ENCODE measurements around the gene ZNF467.

The ZNF467 gene

DNA sequence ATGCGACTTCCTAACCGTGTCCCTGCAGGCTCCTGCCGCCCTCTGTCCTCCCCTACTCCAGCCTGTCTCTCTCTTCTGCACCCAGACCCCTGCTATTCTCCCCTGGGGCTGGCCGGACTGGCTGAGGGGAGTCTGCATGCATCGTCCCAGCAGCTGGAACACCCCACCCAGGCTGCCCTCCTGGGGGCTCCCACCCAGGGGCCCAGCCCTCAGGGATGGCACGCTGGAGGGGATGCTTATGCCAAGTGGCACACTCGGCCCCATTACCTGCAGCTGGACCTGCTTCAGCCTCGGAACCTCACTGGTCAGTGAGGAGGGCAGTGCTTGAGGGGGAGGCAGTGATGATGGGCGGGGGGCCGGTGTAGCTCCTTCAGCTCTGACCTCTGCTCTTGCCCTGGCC lies 21.7 kb upstream of the ZNF467 start:
- peaks cover 62% of the 10 kb centered on the region for H3K27me3 Mint-ChIP-seq
- no peak for ATAC-seq
- H3K4me3 Mint-ChIP-seq: no peak overlapping the region
- no peaks in the 10 kb centered on the region for H3K9me3 Mint-ChIP-seq
- no peaks in the 10 kb centered on the region for H3K36me3 Mint-ChIP-seq
- peaks cover 6% of the 10 kb centered on the region for H3K4me1 Mint-ChIP-seq
- H3K27ac Mint-ChIP-seq: no peak overlapping the region

DNA sequence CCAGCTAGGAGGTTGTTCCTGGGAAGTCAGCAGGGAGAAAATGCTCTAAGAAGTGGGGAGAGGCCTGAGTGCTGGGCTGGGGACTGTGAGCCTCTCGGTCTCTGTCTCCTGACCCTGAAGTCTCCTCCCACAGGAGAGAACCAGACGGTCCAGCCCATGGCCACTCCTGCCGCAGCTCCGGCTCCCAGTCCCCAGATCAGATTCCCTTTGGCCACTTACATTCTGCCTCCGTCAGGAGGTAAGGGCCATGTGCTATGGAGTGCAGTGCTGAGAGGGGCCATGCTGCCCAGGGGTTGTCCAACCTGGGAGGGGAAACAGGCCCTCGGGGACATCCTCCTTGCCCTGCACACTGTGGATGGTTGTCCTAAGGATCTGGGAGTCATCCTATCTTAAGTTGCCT lies 21.3 kb upstream of the ZNF467 start:
- Mint-ChIP-seq H3K27me3 (peaks cover 66% of the 10 kb centered on the region), H3K4me3 (no peak overlapping the region), H3K9me3 (no peaks in the 10 kb centered on the region), H3K4me1 (peaks cover 2% of the 10 kb centered on the region), H3K27ac (no peak overlapping the region), H3K36me3 (no peaks in the 10 kb centered on the region)
- no peak for ATAC-seq

DNA sequence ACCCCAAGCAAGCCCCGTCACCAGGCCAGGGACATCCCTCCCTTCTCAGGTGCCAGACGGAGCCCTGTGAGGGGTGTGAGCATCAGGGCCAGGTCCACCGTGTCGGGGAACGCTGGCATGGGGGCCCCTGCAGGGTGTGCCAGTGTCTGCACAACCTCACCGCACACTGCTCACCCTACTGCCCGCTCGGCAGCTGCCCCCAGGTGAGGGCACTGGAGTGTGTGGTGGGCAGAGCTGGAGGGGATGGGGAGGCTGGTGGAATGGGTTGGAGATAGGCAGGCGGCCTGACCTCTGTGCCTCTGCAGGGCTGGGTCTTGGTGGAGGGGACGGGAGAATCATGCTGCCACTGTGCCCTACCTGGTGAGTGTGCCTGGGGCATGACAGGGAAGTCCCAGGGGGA lies 19.9 kb upstream of the ZNF467 start:
- Mint-ChIP-seq H3K9me3 (no peaks in the 10 kb centered on the region), H3K4me3 (no peak overlapping the region), H3K27me3 (peaks cover 80% of the 10 kb centered on the region), H3K36me3 (no peaks in the 10 kb centered on the region), H3K4me1 (no peaks in the 10 kb centered on the region), H3K27ac (no peak overlapping the region)
- ATAC-seq: no peak

DNA sequence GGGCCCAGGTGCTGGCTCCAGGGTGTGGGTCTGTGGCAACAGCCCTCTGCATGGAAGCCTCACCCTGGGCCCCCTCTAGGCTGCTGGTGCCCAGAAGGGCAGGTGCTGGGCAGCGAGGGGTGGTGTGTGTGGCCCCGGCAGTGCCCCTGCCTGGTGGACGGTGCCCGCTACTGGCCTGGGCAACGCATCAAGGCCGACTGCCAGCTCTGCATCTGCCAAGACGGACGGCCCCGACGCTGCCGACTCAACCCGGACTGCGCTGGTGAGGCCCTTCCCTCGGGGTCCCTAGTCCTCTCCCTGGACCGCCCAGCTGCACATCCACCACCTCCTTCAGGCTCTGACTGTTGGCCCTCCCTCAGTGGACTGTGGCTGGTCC lies 18.8 kb upstream of the ZNF467 start:
- no peak overlapping the region for H3K4me3 Mint-ChIP-seq
- H3K4me1 Mint-ChIP-seq: no peaks in the 10 kb centered on the region
- ATAC-seq: no peak
- H3K9me3 Mint-ChIP-seq: no peaks in the 10 kb centered on the region
- no peak overlapping the region for H3K27ac Mint-ChIP-seq
- H3K36me3 Mint-ChIP-seq: no peaks in the 10 kb centered on the region
- H3K27me3 Mint-ChIP-seq: peaks cover 91% of the 10 kb centered on the region

DNA sequence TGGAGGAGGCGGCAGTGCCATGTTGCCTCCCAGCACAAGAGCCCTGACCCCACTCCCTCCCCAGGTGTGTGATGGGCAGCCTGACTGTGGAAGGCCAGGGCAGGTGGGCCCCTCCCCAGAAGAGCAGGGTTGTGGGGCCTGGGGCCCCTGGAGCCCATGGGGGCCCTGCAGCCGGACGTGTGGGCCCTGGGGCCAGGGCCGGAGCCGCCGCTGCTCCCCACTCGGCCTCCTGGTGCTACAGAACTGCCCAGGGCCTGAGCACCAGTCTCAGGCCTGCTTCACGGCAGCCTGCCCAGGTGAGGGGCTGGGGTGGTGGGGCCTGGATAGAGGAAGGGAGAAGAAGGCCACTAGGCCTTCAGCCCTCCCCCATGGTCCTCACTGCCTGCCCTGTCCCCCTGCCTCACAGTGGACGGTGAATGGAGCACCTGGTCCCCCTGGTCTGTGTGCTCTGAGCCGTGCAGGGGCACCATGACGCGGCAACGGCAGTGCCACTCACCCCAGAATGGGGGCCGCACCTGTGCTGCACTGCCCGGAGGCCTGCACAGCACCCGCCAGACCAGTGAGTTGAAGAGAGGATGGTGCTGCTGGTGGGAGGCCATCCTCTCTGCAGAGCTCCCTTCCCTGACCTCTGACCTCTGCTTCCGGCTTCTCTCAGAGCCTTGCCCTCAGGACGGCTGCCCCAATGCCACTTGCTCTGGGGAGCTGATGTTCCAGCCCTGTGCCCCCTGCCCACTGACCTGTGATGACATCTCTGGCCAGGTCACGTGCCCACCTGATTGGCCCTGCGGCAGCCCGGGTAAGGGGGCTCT lies 18.2 kb upstream of the ZNF467 start:
- H3K27me3 Mint-ChIP-seq: peaks cover 91% of the 10 kb centered on the region
- H3K4me1 Mint-ChIP-seq: no peaks in the 10 kb centered on the region
- ATAC-seq: peak; percentile 2
- H3K4me3 Mint-ChIP-seq: no peak overlapping the region
- H3K9me3 Mint-ChIP-seq: no peaks in the 10 kb centered on the region
- H3K36me3 Mint-ChIP-seq: no peaks in the 10 kb centered on the region
- no peak overlapping the region for H3K27ac Mint-ChIP-seq

DNA sequence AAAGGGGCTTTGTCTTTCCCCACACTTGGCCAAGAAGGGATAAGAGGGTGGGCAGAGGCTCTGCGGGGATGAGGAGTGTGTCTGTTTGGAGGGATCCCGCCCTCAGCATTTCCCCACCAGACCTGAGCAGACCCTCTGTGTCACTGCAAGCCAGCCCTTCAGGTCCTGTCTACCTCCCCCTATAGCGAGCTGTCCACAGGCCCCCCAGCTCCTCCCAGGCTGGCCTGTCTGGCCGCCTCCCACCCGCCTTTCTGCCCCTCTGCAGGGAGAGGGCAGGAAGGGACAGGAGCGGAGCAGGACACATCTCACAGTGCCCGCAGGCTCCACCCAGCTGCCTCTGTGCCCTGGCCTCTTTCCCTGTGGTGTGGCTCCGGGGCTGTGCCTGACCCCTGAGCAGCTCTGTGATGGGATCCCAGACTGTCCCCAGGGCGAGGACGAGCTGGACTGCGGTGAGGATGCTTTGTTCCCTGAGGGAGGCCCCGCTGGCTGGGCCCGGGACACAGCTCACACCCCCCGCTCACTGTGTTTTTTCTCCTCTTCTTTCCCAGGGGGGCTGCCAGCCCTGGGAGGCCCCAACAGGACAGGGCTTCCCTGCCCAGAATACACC lies 17.5 kb upstream of the ZNF467 start:
- no peak overlapping the region for H3K27ac Mint-ChIP-seq
- H3K27me3 Mint-ChIP-seq: peaks cover 87% of the 10 kb centered on the region
- no peaks in the 10 kb centered on the region for H3K4me1 Mint-ChIP-seq
- H3K36me3 Mint-ChIP-seq: no peaks in the 10 kb centered on the region
- no peaks in the 10 kb centered on the region for H3K9me3 Mint-ChIP-seq
- no peak for ATAC-seq
- H3K4me3 Mint-ChIP-seq: no peak overlapping the region

DNA sequence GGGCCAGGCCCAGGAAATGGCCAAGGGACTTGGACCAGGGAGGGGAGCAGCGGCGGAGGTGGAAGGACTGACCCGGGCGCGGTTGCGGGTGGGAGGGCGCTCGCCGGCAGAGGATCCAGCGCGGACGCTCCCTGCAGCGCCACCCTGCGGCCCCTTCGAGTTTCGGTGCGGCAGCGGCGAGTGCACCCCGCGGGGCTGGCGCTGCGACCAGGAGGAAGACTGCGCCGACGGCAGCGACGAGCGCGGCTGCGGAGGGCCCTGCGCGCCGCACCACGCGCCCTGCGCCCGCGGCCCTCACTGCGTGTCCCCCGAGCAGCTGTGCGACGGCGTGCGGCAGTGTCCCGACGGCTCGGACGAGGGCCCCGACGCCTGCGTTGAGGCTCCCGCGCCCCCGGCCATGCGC lies 16.8 kb upstream of the ZNF467 start:
- Mint-ChIP-seq H3K27me3 (peaks cover 80% of the 10 kb centered on the region), H3K4me3 (no peak overlapping the region), H3K27ac (no peak overlapping the region), H3K36me3 (no peaks in the 10 kb centered on the region), H3K4me1 (no peaks in the 10 kb centered on the region), H3K9me3 (no peaks in the 10 kb centered on the region)
- no peak for ATAC-seq

DNA sequence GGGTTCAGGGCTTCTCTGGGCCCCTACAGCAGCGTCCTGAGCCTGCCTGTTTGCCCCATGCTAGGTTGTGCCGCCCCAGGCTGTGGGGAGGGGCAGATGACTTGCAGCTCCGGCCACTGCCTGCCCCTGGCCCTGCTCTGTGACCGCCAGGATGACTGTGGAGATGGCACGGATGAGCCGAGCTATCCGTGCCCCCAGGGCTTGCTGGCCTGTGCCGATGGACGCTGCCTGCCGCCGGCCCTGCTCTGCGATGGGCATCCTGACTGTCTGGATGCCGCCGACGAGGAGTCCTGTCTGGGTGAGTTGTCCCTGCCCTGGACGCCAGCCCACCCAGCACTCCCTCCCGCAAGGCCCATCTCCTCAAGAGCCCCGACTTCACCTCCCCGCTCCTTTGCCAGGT lies 15.7 kb upstream of the ZNF467 start:
- H3K27ac Mint-ChIP-seq: no peak overlapping the region
- ATAC-seq: no peak
- no peak overlapping the region for H3K4me3 Mint-ChIP-seq
- H3K9me3 Mint-ChIP-seq: no peaks in the 10 kb centered on the region
- peaks cover 69% of the 10 kb centered on the region for H3K27me3 Mint-ChIP-seq
- H3K36me3 Mint-ChIP-seq: no peaks in the 10 kb centered on the region
- H3K4me1 Mint-ChIP-seq: no peaks in the 10 kb centered on the region

DNA sequence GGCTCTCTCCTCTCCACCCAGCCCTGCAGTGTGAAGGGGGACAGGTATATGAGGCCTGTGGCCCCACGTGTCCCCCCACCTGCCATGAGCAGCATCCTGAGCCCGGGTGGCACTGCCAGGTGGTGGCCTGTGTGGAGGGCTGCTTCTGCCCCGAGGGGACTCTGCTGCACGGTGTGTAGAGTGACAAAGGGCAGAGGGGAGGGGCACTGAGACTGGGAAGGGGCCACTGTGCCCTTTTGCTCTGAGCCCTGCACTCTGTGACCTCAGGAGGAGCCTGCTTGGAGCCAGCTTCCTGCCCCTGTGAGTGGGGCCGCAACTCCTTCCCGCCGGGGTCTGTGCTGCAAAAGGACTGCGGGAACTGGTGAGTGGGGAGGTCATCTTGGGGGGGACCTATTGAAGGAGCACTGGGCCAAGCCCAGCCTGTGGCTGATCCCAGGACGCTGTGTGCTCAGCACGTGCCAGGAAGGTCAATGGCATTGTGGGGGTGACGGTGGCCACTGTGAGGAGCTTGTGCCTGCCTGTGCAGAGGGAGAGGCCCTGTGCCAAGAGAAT lies 15.0 kb upstream of the ZNF467 start:
- ATAC-seq: no peak
- H3K27ac Mint-ChIP-seq: no peak overlapping the region

DNA sequence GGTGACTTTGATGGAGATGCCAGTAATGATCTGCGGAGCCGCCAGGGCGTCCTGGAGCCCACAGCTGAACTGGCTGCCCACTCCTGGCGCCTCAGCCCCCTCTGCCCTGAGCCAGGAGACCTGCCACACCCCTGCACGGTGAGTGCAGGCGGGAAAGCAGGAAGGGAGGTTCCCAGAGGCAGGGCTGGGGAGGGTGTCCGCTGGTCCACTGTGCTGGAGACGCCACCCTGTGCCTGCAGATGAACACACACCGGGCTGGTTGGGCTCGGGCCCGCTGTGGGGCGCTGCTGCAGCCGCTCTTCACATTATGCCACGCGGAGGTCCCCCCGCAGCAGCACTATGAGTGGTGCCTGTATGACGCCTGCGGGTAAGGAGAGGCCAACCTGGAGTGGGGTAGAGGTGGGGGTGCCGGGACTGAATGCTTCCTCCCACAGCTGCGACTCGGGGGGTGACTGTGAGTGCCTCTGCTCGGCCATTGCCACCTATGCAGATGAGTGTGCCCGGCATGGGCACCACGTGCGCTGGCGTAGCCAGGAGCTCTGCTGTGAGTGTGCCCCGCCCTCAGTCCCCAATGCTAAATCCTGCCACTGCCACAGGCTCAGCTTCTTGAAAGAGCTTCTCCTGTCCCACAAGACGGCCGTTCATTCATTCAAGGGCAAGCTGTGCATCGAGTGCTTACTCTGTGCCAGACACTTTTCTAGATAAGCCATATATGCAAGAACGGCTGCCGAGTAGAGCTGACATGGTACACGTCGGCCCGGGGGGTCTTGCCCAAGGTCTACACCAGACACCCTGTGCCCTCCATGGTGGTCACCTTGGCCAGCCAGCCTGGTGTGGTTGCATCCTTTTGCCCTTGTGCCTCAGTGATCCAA lies 14.3 kb upstream of the ZNF467 start:
- no peaks in the 10 kb centered on the region for H3K4me1 Mint-ChIP-seq
- no peak overlapping the region for H3K4me3 Mint-ChIP-seq
- H3K36me3 Mint-ChIP-seq: no peaks in the 10 kb centered on the region
- H3K27me3 Mint-ChIP-seq: peaks cover 55% of the 10 kb centered on the region
- no peak for ATAC-seq
- no peak overlapping the region for H3K27ac Mint-ChIP-seq
- no peaks in the 10 kb centered on the region for H3K9me3 Mint-ChIP-seq

More for the DNA sequence above, 15.0 kb upstream of the ZNF467 start:
- H3K36me3 Mint-ChIP-seq: no peaks in the 10 kb centered on the region
- peaks cover 62% of the 10 kb centered on the region for H3K27me3 Mint-ChIP-seq
- no peaks in the 10 kb centered on the region for H3K4me1 Mint-ChIP-seq
- no peaks in the 10 kb centered on the region for H3K9me3 Mint-ChIP-seq
- no peak overlapping the region for H3K4me3 Mint-ChIP-seq

DNA sequence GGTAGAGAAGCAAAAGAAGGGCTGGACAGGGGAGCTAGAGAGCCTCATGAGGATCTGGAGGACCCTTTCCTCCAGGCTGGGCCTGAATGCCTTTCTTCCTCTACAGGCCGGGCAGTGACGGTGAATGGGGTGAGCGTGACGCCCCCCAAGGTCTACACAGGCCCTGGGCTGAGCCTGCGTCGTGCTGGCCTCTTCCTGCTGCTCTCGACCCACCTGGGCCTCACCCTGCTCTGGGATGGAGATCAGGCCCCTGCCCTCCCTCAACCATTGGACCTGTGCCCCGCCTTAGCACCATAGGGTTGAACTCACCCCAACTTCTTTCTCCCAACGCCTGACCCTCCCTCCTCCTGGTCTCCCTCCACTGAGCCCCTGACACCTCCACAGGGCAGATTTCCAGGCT lies 12.6 kb upstream of the ZNF467 start:
- Mint-ChIP-seq H3K9me3 (no peaks in the 10 kb centered on the region), H3K4me3 (no peak overlapping the region), H3K36me3 (no peaks in the 10 kb centered on the region), H3K27me3 (peaks cover 38% of the 10 kb centered on the region), H3K4me1 (peaks cover 6% of the 10 kb centered on the region), H3K27ac (no peak overlapping the region)
- no peak for ATAC-seq

DNA sequence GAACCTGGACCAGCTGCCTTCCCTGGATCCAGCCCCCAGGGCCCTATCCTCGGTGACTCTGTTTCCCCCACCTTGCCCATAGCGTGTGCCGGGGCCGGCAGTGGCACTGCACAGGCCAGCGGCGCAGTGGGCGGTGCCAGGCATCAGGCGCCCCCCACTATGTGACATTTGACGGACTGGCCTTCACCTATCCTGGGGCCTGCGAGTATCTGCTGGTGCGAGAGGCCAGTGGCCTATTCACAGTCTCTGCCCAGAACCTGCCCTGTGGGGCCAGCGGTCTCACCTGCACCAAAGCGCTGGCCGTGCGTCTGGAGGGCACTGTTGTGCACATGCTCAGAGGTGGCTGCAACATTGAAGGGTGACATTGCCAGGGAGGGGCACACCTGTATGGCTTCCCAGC lies 12.0 kb upstream of the ZNF467 start:
- no peak for ATAC-seq
- H3K36me3 Mint-ChIP-seq: no peaks in the 10 kb centered on the region
- no peaks in the 10 kb centered on the region for H3K9me3 Mint-ChIP-seq
- H3K27me3 Mint-ChIP-seq: peaks cover 32% of the 10 kb centered on the region
- H3K4me3 Mint-ChIP-seq: no peak overlapping the region
- peaks cover 9% of the 10 kb centered on the region for H3K4me1 Mint-ChIP-seq
- no peak overlapping the region for H3K27ac Mint-ChIP-seq

DNA sequence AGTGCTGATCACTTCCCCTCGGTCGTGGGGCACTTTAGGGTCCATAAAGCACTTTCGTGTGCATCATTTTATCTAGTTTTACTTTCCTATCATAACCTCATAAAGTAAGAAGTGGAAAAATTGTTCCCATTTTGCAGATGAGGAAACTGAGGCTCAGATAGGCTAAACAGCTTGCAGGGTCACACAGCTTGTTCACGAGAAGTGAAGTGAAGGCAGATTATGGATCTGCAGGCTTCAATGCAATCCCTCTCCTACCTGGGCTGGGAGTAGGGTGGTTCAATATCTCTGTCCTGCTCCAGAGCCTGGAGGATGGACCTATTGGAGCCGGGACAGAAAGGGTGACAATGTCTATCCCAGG lies 10.8 kb upstream of the ZNF467 start:
- Mint-ChIP-seq H3K27ac (no peak overlapping the region), H3K4me1 (peaks cover 9% of the 10 kb centered on the region), H3K36me3 (no peaks in the 10 kb centered on the region), H3K4me3 (no peak overlapping the region), H3K9me3 (no peaks in the 10 kb centered on the region), H3K27me3 (peaks cover 20% of the 10 kb centered on the region)
- ATAC-seq: no peak

DNA sequence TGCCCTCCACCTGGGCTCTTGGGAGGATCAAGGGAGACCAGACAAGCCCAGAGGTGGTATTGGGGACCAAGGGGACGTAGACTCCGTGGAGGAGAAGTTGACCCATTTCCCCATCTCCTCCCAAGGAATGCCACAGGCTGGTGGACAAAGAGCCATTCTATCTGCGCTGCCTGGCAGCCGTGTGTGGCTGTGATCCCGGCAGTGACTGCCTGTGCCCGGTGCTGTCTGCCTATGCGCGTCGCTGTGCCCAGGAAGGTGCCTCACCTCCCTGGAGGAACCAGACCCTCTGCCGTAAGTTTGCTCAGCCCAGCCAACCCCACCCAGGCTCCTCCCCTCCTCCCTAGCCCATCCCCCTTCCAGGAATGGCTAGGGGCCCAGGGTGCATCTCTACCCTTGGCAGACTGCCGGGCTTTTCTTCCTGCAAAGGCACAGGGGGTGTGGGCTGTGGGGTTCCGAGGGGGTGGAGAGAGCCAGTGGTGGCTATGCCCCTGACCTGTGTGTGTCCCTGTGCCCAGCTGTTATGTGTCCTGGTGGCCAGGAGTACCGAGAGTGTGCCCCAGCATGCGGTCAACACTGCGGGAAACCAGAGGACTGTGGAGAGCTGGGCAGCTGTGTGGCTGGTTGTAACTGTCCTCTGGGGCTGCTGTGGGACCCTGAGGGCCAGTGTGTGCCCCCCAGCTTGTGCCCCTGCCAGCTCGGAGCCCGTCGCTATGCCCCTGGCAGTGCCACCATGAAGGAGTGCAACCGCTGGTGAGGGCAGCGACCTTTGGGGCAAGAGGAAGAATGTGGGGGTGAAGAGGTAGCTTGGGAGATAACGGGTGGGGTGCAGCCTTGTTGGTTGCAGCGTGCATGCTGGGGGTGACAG lies 10.2 kb upstream of the ZNF467 start:
- peaks cover 9% of the 10 kb centered on the region for H3K4me1 Mint-ChIP-seq
- peaks cover 14% of the 10 kb centered on the region for H3K27me3 Mint-ChIP-seq
- H3K4me3 Mint-ChIP-seq: no peak overlapping the region
- no peaks in the 10 kb centered on the region for H3K9me3 Mint-ChIP-seq
- no peaks in the 10 kb centered on the region for H3K36me3 Mint-ChIP-seq
- H3K27ac Mint-ChIP-seq: no peak overlapping the region
- ATAC-seq: no peak

Measured in stimulated activated memory B cell treated with anti-CD40 and anti-IgM and Interleukin-4, amounts not matched to agents 10 μg/mL and 1 μg/mL and 100 μg/mL, for 72 hours (primary cell).